SKM-1 (cell line): ENCODE data around the gene RSPO4.

ENCODE experiments used
- DNase-seq: peaks from one replicate; lab custom pipeline; 2025; ENCODE audit not compliant: unreplicated experiment; lab: John Stamatoyannopoulos, UW

Gene RSPO4

DNA sequence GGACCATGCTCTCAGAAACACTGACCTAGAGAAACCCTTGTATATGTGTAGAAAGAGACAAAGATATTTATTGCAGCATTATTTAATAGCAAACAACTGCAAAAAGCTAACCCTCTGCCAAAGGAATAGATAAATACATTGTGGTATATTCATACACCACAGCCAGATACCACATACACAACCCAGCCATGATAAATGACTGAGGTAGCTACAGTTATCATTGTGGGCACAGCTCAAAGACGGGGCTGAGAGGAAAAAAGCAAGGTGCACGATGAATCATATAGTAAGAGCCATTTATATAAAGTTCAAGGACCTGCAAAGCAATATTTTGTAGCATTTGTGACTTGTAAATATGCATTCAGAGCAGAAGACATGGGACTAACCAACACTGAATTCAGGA lies 30.8 kb downstream of the RSPO4 start:
- no peak for DNase-seq

DNA sequence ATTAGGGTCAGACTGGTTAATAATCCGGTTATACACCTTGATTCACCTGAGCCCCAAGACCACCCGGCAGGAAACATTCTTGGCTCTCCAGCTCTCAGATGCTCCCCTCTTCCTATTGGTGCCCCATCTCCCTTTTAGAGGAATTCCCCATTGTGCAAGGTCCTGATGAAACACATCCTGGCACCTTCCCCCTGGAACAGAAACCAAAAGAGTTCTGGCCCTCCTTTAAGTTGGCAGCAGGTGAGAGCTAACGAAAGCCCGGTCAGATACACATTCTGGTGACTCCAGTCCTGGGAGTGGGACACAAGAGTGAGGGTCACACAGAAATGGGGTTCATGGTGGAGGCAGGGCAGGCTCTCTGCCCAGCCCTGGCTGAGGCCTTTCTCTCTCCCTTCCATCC lies 32.2 kb downstream of the RSPO4 start:
- no peak for DNase-seq

DNA sequence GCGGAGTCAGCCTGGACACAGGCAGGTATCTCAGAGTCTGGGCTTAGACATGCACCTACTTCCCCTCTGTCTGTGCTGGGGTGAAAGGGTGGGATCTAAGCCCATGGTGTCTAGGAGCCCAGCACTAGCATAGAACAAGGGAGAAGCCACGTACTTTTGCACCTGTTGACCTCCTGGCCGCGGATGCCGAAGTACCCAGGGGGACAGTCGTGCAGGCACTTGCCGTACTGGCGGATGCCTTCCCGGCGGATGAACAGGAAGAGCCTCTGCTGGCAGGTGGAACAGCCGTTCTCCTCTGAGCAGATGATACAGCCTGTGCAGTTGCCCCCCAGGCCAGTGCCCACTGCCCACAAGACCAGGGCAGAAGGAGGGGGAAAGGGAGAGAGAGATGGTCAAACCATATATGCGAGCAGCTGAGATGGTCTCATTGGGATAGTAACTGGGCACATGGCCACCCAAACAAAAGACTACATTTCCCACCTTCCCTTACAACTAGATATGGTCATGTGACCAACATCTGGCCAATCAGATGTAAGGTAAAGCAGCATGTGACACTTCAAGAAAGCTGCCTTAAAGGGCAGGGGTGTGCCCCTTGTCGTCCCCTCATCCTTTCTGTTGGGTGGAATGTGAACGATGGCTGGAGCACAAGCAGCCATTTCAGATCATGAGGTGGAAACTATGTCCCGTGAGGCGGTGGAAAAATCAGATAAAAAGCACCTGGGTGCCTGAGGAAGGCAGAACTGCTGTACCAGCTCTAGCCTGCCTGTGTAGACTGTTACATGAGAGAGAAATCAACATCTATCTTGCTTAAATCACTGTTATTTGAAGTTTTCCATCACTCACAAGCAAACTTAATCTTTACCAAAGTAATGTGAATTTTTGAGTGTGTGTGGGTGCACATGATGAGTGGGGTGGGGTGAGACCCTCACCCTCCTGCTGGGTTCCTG lies 34.0 kb downstream of the RSPO4 start:
- no peak for DNase-seq

DNA sequence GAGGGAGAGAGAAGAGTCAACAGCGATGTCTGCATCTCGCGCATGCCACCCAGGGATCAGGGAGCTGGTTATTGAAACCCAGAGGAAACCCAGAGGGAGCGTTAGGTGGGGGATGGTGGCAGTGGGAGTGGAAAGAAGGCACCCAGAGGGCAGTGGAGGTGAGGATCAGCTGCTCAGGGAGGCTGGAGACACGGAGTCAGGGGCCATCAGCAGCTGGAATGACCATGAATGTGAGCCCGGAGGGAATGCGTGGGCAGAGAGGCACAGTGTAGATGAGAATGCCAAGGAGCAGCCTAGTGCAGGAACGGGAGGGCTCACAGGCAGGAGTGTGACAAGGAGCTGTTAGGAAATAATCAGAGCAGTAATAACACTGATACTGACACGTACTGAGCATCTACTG lies 36.2 kb downstream of the RSPO4 start:
- no peak for DNase-seq

DNA sequence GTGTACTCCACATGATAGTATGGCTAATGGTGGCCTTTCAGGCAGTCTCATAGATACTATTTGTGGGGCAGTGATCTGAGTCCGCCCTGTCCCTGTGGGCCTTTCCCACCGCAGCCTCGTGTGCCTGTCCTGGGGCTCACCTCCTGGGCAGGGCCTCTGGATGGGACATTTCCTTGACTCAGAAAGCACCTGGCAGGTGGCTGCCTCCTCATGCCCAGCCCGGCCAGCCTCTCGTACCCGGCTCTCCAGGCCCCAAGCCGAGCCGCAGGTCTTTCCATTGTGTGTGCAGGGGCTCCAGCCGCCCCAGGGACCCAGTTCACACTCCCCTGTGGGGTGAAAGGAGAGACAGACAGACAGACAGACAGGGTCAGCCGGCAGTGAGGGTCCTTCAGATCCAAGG lies 38.3 kb downstream of the RSPO4 start:
- DNase-seq = no peak

DNA sequence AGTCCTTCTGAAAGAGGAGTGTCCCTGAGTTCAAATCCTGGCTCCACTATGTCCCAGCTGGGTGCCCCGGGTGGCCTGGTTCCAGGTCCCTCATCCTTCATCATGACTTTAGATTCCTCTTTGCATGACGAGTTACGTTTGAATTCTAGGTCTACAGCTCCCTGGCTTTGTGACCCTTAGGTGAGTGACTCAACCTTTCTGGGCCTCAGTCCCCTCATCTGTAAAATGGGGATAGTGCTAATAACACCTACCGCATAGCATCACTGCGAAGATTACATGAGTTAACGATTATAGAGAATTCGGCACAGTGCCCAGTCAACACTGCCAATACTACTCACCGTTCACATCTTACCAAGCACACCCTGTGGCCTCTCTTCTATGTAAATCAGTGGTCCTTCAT lies 39.4 kb downstream of the RSPO4 start:
- DNase-seq = no peak

DNA sequence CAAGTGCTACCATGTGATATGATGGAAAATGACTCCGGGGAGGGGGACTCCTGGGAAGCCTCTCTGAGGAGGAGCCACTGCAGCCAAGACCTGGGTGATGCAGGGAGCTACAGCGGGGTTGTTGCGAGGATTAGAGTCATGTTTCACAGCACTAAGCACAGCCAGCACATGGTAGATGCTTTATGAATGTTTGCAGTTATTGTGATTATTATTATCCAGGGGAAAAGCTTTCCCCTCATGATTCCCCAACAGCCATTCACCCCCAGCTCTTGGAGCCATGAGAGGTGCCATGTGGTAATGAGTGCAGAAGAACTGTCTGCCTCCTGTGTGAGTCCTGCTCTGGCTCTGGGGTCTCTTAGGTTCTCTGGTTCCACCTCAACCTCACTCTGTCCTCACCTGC lies 39.9 kb downstream of the RSPO4 start:
- DNase-seq = no peak

DNA sequence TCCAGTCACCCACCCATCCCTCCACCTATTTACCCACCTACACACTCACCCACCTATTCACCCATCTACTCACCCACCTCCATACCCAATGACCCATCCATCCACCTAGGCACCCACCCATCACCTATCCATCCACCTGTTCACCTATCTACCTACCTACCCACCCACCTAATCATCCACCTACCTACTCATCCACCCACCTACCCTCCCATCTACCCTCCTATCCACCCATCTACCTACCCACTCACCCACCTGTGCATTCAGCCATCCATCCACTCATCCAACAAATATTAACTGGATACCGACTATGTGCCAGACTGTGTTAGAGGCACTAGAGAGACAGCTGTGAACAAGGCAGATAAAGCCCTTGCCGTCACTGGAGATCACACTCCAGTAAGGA lies 40.3 kb downstream of the RSPO4 start:
- no peak for DNase-seq

DNA sequence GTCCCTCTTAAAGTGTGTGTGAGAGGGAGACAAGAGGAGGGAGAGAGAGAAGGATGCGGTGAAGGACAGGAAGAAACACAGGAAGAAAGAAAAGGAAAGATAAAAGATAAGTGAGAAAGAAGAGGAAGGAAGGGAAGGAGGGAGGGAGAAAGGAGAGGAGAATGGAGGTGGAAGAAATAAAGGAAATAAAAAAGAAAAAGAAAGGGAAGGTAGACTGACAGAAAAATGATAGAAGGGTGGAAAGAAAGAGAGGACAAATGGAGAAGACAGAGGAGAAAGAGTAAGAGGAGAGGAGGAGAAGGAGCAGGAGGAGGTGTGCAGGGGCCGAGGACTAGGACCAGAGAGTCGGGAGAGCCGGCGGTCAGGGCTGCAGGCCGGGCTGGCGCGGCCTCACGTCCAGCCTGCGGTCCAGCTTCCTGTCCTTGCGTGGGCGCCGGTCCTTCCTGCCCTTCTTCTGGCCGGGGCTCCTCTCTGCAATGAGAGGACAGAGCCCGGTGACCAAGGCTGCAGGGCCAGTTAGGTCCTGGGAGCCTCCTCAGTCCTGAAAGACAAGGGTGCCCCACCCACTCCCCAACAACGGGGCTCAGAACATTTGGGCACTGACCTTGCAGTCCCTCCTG lies 42.0 kb downstream of the RSPO4 start:
- DNase-seq = no peak

DNA sequence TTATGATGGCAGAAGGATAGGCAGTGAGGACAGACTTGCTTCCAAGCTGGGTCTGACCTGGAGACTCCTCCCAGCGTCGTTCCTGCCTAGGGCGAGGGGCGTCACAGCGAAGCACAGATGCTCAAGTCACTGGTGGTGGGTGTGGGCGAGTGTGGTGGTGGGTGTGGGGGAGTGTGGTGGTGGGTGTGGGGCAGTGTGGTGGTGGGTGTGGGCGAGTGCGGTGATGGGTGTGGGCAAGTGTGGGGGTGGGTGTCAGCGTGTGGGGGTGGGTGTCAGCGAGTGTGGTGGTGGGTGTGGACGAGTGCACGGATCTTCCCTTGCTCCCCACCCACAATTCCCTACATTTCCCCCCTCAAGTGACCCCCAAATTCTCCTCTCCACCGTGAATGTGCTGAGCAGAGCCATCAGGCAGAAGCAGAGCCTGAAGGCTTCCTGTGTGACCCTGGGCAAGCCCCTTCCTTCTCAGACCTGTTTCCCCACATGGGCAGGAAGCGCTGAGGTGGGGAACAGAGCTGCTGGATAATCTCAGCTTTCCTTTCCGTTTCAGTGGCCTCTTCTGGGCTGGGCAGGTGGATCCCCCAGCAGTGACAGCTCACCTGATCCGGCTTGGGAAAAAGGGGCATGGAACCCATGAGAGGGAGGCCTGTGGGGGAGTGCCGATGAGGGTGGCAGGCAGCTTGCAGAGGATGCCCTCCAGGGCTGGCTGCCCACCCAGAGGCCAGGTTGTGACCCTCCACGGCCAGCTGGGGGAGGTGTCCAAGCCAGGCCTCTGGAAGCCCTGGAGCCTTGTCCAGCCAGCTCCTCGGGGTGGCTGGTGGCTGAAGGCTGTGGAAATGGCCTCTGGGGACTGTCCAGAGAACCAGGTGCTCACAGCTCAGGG lies 42.9 kb downstream of the RSPO4 start:
- no peak for DNase-seq

DNA sequence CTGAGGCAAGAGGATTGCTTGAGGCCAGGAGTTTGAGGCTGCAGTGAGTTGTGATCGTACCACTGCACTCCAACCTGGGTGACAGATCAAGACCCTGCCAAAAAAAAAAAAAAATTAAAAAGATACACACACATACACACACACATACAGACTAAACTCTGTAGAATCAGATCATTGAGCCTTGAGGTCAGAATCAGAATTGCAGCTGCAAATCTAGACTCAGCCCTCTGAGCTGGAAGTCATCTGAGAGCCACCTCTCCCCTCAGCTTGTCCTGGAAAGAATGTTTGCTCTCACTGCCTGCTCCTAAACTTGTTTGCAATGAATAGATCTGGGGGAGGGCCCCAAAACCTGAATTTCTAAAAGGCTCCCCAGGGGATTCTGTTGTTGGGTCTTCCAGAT lies 44.6 kb downstream of the RSPO4 start:
- DNase-seq = no peak

DNA sequence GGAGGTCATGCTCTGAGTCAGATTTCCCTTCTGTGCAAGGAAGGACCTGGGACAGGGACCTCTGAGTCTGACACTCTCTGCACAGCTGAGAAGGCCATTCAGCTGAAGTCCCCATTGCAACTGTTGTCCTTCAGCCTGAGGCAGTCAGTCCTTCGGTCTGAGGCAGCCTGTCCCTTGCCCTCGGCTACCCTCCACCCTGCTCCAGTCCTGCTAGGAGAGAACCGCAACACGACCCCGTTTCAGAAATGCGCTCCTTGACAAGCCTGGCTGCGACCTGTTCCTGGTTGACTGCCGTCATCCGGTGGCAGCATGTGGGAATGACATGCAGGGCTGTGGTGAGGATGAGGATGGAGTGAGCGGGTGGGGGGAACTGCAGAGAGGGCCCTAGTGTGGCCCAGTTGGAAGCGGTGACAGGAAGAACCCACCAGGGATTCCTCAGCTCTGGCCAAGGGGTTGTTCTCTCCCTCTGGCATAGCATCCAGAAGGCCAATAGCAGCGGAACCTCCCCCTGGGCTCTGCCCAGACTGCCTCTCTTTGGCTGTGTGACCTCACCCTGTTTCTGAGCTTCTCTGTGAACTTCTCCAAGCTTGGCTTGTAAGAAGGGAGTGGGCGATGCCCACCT lies 45.7 kb downstream of the RSPO4 start:
- peak; percentile 3 for DNase-seq

DNA sequence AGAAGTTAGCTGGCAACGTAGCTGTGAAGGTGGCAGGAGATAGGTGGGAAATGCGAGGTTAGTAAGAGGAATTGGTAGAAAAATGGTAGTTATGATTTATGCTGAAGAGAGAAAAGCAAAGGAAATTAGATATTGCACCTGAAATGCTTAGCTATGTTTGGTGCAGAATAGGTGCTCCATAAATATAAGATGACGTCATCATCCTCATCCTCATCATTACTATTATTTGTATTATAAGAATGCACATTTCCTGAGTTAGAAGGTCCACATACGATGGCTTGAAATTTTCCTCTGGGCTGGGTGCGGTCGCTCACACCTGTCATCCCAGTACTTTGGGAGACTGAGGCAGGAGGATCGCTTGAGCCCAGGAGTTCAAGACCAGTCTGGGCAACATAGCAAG lies 46.5 kb downstream of the RSPO4 start:
- DNase-seq = no peak

DNA sequence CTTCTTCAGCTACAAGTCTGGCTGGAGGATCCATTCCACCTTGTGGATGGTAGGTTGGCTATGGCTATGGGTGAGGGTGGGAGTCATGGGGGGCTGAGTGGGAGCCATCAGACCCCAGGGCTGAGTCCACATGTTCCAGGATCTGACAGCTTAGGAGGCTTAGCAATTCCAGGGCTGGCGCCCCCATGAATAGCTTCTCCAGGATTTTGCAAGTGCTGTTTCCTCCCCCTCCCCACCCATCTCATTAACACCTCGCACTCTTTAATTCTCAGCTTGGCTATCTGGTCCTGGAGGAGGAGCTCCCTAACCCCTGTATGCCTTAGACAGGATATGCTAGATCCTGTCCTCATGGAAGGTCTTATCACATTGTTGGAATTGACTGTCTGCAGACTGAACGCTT lies 47.0 kb downstream of the RSPO4 start:
- DNase-seq = no peak

DNA sequence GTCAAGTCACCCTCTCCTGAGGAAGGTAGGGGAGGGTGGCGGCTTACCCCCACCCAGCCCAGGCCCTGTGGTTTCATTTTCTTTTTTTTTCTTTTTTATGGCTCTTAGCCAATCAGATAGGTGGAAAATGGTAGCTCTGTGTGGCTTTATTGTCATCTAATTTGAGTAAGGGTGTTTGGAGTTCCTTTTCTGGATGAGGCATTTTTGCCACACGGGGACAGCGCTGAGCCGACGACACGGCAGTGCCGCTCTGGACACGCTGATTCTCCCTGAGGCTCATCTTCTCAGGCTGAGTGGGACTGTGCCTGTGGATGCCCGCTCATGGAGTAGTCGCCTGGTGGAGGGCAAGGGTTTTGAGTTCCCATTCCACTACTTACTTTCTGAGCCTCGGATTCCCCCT lies 48.4 kb downstream of the RSPO4 start:
- DNase-seq = no peak

DNA sequence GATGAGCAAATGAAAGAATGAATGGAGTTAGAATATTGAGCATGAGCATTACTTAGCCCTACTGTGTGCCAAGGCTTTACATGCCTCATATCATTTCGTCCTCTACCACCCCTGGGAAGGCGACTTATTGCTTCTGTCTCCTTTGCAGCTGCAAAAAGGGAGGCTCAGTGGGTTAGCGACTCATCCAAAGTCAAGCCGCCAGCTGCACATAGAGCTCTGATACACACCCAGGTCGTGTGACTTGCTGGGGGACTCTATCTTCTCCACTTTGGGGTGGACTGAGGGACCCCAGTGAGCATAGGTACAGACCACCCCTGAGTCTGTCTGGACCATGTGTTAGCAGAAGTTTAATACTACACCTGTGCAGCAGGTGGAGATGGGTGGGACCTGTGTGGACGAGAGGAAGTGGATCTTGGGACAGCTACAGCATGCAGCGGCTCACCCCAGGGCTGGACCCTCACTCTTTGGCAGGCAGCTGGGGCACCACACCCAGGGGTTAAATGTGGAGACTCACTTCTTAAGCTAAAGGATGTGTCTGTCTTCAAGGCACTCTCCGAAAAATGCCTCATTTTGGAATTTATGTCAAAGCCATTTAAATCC lies 49.8 kb downstream of the RSPO4 start:
- DNase-seq = no peak

DNA sequence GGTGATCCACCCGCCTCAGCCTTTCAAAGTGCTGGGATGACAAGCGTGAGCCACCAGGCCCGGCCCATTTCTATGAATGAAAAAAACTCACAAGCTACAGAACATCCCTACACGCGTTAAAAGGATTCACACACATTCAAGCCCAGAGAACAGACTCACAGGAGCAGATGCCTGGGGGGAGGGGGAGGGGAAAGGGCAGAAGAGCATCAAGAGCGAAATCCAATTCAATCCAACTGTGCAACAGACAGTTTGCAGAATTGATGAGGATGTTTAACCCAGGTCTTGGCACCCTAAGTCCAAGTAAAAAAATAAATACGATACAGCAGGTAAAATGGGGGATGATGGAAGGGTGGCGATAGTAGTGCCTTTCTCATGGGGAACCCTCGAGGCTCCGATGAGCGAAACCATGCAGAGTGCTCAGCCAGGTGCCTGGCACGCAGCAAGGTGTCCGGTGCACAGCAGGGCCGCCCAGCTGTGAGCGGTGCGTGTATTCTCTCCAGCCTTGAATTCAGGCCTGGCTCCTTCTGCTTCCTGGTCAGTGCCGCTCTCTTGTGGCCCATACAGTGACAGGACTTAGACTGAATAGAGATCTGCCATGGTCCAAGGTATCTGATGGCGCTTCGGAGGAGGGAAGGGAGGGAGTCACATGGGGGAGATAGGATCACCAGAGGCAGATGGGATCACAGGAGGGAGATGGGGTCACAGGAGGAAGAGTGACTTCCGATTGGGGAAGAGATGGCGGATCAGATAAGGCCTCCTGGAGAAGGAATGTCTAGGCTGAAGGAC lies 50.5 kb downstream of the RSPO4 start:
- DNase-seq = no peak

DNA sequence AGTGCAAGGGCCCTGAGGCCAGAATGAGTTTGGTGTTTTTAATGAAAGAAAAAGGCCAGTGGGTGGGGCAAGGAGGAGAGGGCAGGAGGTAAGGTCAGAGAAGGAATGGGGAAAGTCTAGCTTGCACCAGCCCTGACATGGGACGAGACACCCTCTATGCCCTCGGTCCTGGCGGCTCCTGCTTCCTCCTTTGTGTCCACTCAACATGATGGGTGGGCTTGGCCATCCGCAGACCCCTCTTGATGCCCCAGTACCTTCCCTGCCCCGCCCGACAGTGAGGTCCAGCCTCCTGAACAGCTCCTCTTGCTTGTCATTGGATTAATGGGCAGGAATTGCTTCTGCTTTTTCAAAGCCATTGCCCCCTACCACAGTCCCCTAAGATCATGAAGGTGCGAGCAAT lies 52.4 kb downstream of the RSPO4 start:
- no peak for DNase-seq

DNA sequence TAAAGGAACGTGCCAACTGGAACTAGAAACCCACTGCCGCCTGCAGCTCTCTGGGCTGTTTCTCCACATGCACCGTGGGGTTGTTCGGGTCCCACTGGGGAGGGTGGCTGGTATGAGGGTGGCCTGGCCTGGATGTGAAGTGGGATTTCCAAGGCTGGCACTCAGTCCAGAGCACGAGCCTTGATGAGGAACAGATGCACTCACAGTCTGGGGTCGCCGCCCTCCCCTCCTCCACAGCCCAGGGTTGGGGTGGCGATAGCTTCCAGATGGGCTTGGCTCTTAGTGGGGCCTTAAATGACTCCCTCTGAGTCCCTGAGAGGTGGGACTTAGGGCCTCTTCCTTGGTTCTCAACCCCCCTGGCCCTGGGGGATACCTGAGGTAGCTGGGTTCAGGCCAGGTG lies 55.3 kb downstream of the RSPO4 start:
- DNase-seq = no peak

DNA sequence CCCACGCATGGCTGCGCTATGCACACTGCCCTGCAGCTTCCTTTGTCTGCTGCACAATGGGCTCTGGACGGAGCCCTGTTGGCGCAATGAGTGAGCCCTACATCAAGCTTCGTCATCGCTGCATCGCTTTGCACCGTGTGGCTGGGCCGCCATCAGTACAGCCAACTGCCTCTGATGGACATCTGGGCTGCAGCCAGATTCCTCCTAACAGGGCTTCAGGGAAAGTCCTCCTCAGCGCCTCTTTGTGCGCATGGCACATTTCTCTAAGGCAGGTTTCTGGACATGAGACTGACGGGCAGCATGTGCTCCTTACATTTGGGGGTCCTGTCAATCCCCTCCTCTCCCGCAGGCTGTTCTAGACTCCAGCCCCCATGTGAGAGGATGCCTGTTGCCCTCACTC lies 56.3 kb downstream of the RSPO4 start:
- no peak for DNase-seq
